Ishikawa (cell line): ENCODE measurements around the gene FKBP9.

Source experiments
- CEBPB ChIP-seq: IDR thresholded peaks from 2 replicates; pipeline ENCODE4 v1.6.1; 2012
- CREB1 ChIP-seq: IDR thresholded peaks from 2 replicates; pipeline ENCODE4 v1.6.1; 2012; ENCODE audit warnings: low read depth
- EP300 ChIP-seq: IDR thresholded peaks from 2 replicates; pipeline ENCODE4 v1.6.1; 2012; ENCODE audit warnings: borderline replicate concordance
- FOXM1 ChIP-seq: IDR thresholded peaks from 2 replicates; pipeline ENCODE4 v1.6.1; 2012; ENCODE audit warnings: low read depth, borderline replicate concordance
- MAX ChIP-seq: IDR thresholded peaks from 2 replicates; pipeline ENCODE4 v1.6.1; 2012
- RAD21 ChIP-seq: IDR thresholded peaks from 2 replicates; pipeline ENCODE4 v1.6.1; 2012; ENCODE audit warnings: low read depth
- REST ChIP-seq: IDR thresholded peaks from 2 replicates; pipeline ENCODE4 v1.6.1; 2012; ENCODE audit warnings: low read depth, mild to moderate bottlenecking
- TEAD4 ChIP-seq: IDR thresholded peaks from 2 replicates; pipeline ENCODE4 v1.6.1; 2012

- TF ChIP-seq TEAD4 (no peak), RAD21 (no peak), FOXM1 (no peak), CEBPB (no peak), MAX (no peak), CREB1 (no peak), REST (no peak), EP300 (no peak)
Measured at GRCh38 chr7:33035776-33036175, 78.5 kb downstream of the FKBP9 start.
